GM12873 (cell line): ENCODE results near the gene RAMACL.

Experiments
- CTCF ChIP-seq: IDR thresholded peaks from 2 replicates; pipeline ENCODE4 v1.5.1; 2012; ENCODE audit warnings: low read depth, mild to moderate bottlenecking, moderate library complexity, low read length, control low read depth; ENCODE audit not compliant: insufficient read depth; ENCODE audit errors: missing control alignments

RAMACL gene

GRCh38 chr6:166540631-166541331 is 45.7 kb downstream of the RAMACL start:
- no peak for TF ChIP-seq CTCF

- no peak for TF ChIP-seq CTCF
Measured at GRCh38 chr6:166539543-166539942, 46.9 kb downstream of the RAMACL start.

- no peak for TF ChIP-seq CTCF
Measured at GRCh38 chr6:166538297-166539010, 48.0 kb downstream of the RAMACL start.

- TF ChIP-seq CTCF, result no peak
Measured at GRCh38 chr6:166534658-166535406, 51.6 kb downstream of the RAMACL start.

GRCh38 chr6:166533205-166533824 is 53.2 kb downstream of the RAMACL start:
- TF ChIP-seq CTCF, result no peak
